ENCODE data around the gene ARSB.

- TF ChIP-seq, protein P1, sequence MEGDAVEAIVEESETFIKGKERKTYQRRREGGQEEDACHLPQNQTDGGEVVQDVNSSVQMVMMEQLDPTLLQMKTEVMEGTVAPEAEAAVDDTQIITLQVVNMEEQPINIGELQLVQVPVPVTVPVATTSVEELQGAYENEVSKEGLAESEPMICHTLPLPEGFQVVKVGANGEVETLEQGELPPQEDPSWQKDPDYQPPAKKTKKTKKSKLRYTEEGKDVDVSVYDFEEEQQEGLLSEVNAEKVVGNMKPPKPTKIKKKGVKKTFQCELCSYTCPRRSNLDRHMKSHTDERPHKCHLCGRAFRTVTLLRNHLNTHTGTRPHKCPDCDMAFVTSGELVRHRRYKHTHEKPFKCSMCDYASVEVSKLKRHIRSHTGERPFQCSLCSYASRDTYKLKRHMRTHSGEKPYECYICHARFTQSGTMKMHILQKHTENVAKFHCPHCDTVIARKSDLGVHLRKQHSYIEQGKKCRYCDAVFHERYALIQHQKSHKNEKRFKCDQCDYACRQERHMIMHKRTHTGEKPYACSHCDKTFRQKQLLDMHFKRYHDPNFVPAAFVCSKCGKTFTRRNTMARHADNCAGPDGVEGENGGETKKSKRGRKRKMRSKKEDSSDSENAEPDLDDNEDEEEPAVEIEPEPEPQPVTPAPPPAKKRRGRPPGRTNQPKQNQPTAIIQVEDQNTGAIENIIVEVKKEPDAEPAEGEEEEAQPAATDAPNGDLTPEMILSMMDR (conservative IDR thresholded peaks at IDR 0.05; ENCODE audit: low read length): no peak
- no peak for TF ChIP-seq EZH2phosphoT487 (IDR thresholded peaks at IDR 0.05; ENCODE audit: borderline replicate concordance)
Observed at GRCh38 chr5:79005936-79006631, 21.0 kb upstream of the ARSB start.
